GM10266 (cell line): ENCODE measurements around the gene RAC3.
A peak's percentile ranks its signal among the peaks of the same experiment; 100 is the strongest.

Experiments used
- DNase-seq: peaks from one replicate; pipeline ENCODE4 v3.0.0; 2012; ENCODE audit errors: extremely low spot score
- CTCF ChIP-seq: IDR thresholded peaks from 2 replicates; pipeline ENCODE4 v1.5.1; 2012; ENCODE audit warnings: mild to moderate bottlenecking, low read depth; ENCODE audit not compliant: control insufficient read depth, insufficient read depth; ENCODE audit errors: missing control alignments

RAC3 gene

GRCh38 chr17:82051776-82052637 is 20.5 kb downstream of the RAC3 start, which contains the start of the genes GPS1 and RFNG:
GPS1 (plus strand) TSS chr17:82051898; CDS start chr17:82051932, 34 bp downstream.
RFNG (minus strand) TSS chr17:82051811; CDS start chr17:82051766, 45 bp downstream.
- peak; percentile 98 for DNase-seq
- TF ChIP-seq CTCF = no peak

- no peak for TF ChIP-seq CTCF
- DNase-seq = no peak
Observed at GRCh38 chr17:82052638-82053059, 21.2 kb downstream of the RAC3 start.

GRCh38 chr17:82053130-82053529 is 21.7 kb downstream of the RAC3 start:
- no peak for TF ChIP-seq CTCF

GRCh38 chr17:82053556-82054263 is 22.2 kb downstream of the RAC3 start:
- DNase-seq = no peak
- no peak for TF ChIP-seq CTCF

More at GRCh38 chr17:82053130-82053529, 21.7 kb downstream of the RAC3 start:
- DNase-seq = no peak

- no peak for DNase-seq
- TF ChIP-seq CTCF = no peak
Observed at GRCh38 chr17:82054351-82055022, 23.0 kb downstream of the RAC3 start.

GRCh38 chr17:82055023-82055964 is 23.8 kb downstream of the RAC3 start:
- no peak for TF ChIP-seq CTCF

More at GRCh38 chr17:82055023-82055964, 23.8 kb downstream of the RAC3 start:
- DNase-seq = no peak
